Tibial artery (tissue), 4 donors: ENCODE results near the gene CLCN1.

Experiments used
- DNase-seq, 2 donors: peaks; one replicate each; pipeline ENCODE4 v3.0.0-alpha.2; 2019
- H3K27ac ChIP-seq, 2 donors: fragments of 200-600 bp; sonication (generic) in 1 of 2; 1 replicate in 1 of 2; 2 replicates in 1 of 2; pipeline ENCODE4 v1.5.1; 2018 to 2019; ENCODE audit warnings: mild to moderate bottlenecking in 1 of 2
- H3K27me3 ChIP-seq, 2 donors: fragments of 200-600 bp; sonication (generic) in 1 of 2; one replicate each; pipeline versions ENCODE4 v1.5.1 to v1.6.0; 2016 to 2019
- H3K36me3 ChIP-seq, 3 donors: fragments of 200-600 bp; sonication (generic) in 2 of 3; one replicate each; pipeline ENCODE4 v1.5.1; 2016 to 2019; ENCODE audit warnings: mild to moderate bottlenecking in 2 of 3
- H3K4me1 ChIP-seq, 4 donors: fragments of 200-600 bp; sonication (generic) in 2 of 4; 1 replicate in 3 of 4; 2 replicates in 1 of 4; pipeline ENCODE4 v1.5.1; 2016 to 2019
- H3K4me3 ChIP-seq, 2 donors: fragments of 200-600 bp; sonication (generic) in 1 of 2; 1 replicate in 1 of 2; 2 replicates in 1 of 2; pipeline ENCODE4 v1.5.1; 2018 to 2019; ENCODE audit warnings: mild to moderate bottlenecking in 2 of 2
- H3K9me3 ChIP-seq, 3 donors: fragments of 200-600 bp; sonication (generic) in 1 of 3; one replicate each; pipeline ENCODE4 v1.5.1; 2016 to 2019
- CTCF ChIP-seq, 2 experiments: fragments of 200-600 bp in 1 of 2; fragments of 450-650 bp in 1 of 2; IDR thresholded peaks; one replicate each; pipeline ENCODE4 v1.5.1; 2017 to 2019; ENCODE audit warnings: antibody characterized with exemption in 2 of 2, mild to moderate bottlenecking in 1 of 2, moderate library complexity in 1 of 2
- intact Hi-C: fragments of 100-400 bp; cut with DNase I; formaldehyde crosslinking; loops from one replicate; pipeline ENCODE4 v1.15.0; 2023; ENCODE audit warnings: low total_unique reads

CLCN1 gene

GRCh38 chr7:143315776-143316175 is at the start of gene CLCN1:
Gene CLCN1 (plus strand): TSS chr7:143316111. CDS start chr7:143316213, 102 bp downstream.
- TF ChIP-seq CTCF (IDR thresholded peaks at IDR 0.05), result no peak
- DNase-seq, result no peak
- H3K4me3 ChIP-seq, result no peak within 1 kb of the TSS
- intact Hi-C loops, result no loop called here
- no peaks in the 10 kb centered on the region for H3K27me3 ChIP-seq
- no peaks in the 10 kb centered on the region for H3K36me3 ChIP-seq
- H3K27ac ChIP-seq, result no peak within 1 kb of the TSS
- no peaks in the 10 kb centered on the region for H3K9me3 ChIP-seq
- no peaks in the 10 kb centered on the region for H3K4me1 ChIP-seq

GRCh38 chr7:143269251-143269650 is 46.7 kb upstream of the CLCN1 start:
- no peak for TF ChIP-seq CTCF (IDR thresholded peaks at IDR 0.05)
- Histone ChIP-seq H3K4me3 (no peak overlapping the region), H3K27me3 (no peaks in the 10 kb centered on the region), H3K9me3 (no peaks in the 10 kb centered on the region), H3K27ac (no peak overlapping the region), H3K36me3 (peaks cover 24 to 35% (median 33%) of the 10 kb centered on the region in 3 donors), H3K4me1 (peaks cover 0 to 14% (median 9%) of the 10 kb centered on the region in 4 donors)
- intact Hi-C loops, result no loop called here
- no peak for DNase-seq

GRCh38 chr7:143271240-143271639 is 44.7 kb upstream of the CLCN1 start:
- H3K27me3 ChIP-seq, result no peaks in the 10 kb centered on the region
- TF ChIP-seq CTCF (IDR thresholded peaks at IDR 0.05), result no peak
- H3K9me3 ChIP-seq, result no peaks in the 10 kb centered on the region
- DNase-seq, result no peak
- H3K36me3 ChIP-seq, result peaks cover 24 to 35% (median 33%) of the 10 kb centered on the region in 3 donors
- intact Hi-C loops, result no loop called here
- H3K27ac ChIP-seq, result no peak overlapping the region
- H3K4me1 ChIP-seq, result no peaks in the 10 kb centered on the region
- H3K4me3 ChIP-seq, result no peak overlapping the region

GRCh38 chr7:143272871-143273270 is 43.0 kb upstream of the CLCN1 start:
- intact Hi-C loops, result no loop called here
- no peak overlapping the region for H3K4me3 ChIP-seq
- H3K27ac ChIP-seq, result no peak overlapping the region
- no peak for DNase-seq
- no peak for TF ChIP-seq CTCF (IDR thresholded peaks at IDR 0.05)
- H3K36me3 ChIP-seq, result peaks cover 18 to 25% (median 22%) of the 10 kb centered on the region in 3 donors
- no peaks in the 10 kb centered on the region for H3K27me3 ChIP-seq
- no peaks in the 10 kb centered on the region for H3K4me1 ChIP-seq
- no peaks in the 10 kb centered on the region for H3K9me3 ChIP-seq

- H3K27ac ChIP-seq, result no peak overlapping the region
- H3K36me3 ChIP-seq, result no peaks in the 10 kb centered on the region
- H3K9me3 ChIP-seq, result no peaks in the 10 kb centered on the region
- peaks cover 0 to 5% (median 0%) of the 10 kb centered on the region in 4 donors for H3K4me1 ChIP-seq
- intact Hi-C loops, result no loop called here
- no peak for TF ChIP-seq CTCF (IDR thresholded peaks at IDR 0.05)
- H3K27me3 ChIP-seq, result no peaks in the 10 kb centered on the region
- DNase-seq, result no peak
- no peak overlapping the region for H3K4me3 ChIP-seq
Observed at GRCh38 chr7:143279186-143280098, 36.5 kb upstream of the CLCN1 start.
